Epithelial cell of proximal tubule (primary cell): ENCODE measurements around the gene ERCC6L2. TPM values are rescaled to one million over a fixed set of nuclear protein-coding genes. Genes with fewer than 3 reads are reported as not detected.

Experiments
- DNase-seq: peaks from one replicate; pipeline ENCODE4 v3.0.0-alpha.2; 2011; ENCODE audit warnings: low read depth
- H3K4me3 ChIP-seq: 2 replicates; pipeline ENCODE4 v1.5.1; 2011; ENCODE audit warnings: low read depth, mild to moderate bottlenecking, low read length
- total RNA-seq: library from RNA; depleted of rRNA; stranded (reverse); fragments of >200 nt; gene quantifications from 2 replicates; pipeline ENCODE4 v1.2.3, GENCODE V29; 2015
- TF ChIP-seq, protein P1 (sequence below): conservative IDR thresholded peaks from 2 replicates; pipeline ENCODE4 v1.5.1; 2012; ENCODE audit warnings: low read depth, mild to moderate bottlenecking, low read length

The ERCC6L2 gene
- total RNA-seq, 1 donor from 2014 or later: 60.0 TPM

DNA sequence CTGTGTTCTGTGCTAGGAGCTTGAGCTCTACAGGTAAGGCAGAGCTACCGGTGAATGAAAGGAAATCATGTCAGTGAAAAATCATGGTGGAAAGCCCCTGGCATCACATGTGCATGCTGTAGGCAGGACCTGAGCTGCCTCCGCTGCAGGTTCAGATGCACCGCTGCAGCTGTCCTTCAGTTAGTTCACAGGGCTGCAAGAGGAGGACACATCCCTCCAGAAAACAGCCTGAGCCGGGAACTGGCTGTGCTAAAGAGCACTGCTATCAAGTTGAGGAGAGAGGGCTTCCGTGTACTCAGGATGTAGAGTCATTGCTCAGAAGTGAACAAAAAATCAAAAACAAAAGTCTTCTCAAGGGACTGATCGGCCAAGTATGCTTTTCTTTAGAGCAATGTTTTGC lies 138.6 kb downstream of the ERCC6L2 start:
- no peak overlapping the region for H3K4me3 ChIP-seq
- no peak for DNase-seq
- TF ChIP-seq, protein P1, sequence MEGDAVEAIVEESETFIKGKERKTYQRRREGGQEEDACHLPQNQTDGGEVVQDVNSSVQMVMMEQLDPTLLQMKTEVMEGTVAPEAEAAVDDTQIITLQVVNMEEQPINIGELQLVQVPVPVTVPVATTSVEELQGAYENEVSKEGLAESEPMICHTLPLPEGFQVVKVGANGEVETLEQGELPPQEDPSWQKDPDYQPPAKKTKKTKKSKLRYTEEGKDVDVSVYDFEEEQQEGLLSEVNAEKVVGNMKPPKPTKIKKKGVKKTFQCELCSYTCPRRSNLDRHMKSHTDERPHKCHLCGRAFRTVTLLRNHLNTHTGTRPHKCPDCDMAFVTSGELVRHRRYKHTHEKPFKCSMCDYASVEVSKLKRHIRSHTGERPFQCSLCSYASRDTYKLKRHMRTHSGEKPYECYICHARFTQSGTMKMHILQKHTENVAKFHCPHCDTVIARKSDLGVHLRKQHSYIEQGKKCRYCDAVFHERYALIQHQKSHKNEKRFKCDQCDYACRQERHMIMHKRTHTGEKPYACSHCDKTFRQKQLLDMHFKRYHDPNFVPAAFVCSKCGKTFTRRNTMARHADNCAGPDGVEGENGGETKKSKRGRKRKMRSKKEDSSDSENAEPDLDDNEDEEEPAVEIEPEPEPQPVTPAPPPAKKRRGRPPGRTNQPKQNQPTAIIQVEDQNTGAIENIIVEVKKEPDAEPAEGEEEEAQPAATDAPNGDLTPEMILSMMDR: no peak

GRCh38 chr9:96015876-96016686 lies 140.6 kb downstream of the ERCC6L2 start:
- peak; percentile 33 for DNase-seq
- no peak overlapping the region for H3K4me3 ChIP-seq
- TF ChIP-seq, protein P1: no peak
